Gastrocnemius medialis (tissue), 4 donors: Measurements from ENCODE around the gene FLT1. TPM values are rescaled to one million over a fixed set of nuclear protein-coding genes. Genes with fewer than 3 reads are reported as not detected.

Source experiments
- ATAC-seq, 2 donors: fragments of 150-250 bp; one replicate each; pipeline ENCODE4 v1.9.1; 2016
- DNase-seq, 2 donors: peaks; one replicate each; pipeline ENCODE4 v3.0.0-alpha.2; 2019
- H3K27ac ChIP-seq, 4 donors: fragments of 200-600 bp; sonication (generic); 1 replicate in 1 of 4; 2 replicates in 3 of 4; pipeline ENCODE4 v1.5.1; 2016 to 2018; ENCODE audit warnings: mild to moderate bottlenecking in 2 of 4, moderate library complexity in 1 of 4
- H3K27me3 ChIP-seq, 3 donors: fragments of 200-600 bp; sonication (generic) in 2 of 3; 1 replicate in 1 of 3; 2 replicates in 2 of 3; pipeline versions ENCODE4 v1.5.1 to v1.6.0; 2016 to 2019; ENCODE audit warnings: mild to moderate bottlenecking in 1 of 3, moderate library complexity in 1 of 3
- H3K36me3 ChIP-seq, 2 donors: fragments of 200-600 bp; sonication (generic) in 1 of 2; one replicate each; pipeline ENCODE4 v1.5.1; 2017 to 2018
- H3K4me1 ChIP-seq, 2 donors: fragments of 200-600 bp; sonication (generic) in 1 of 2; one replicate each; pipeline ENCODE4 v1.5.1; 2016 to 2017; ENCODE audit warnings: mild to moderate bottlenecking in 2 of 2
- H3K4me3 ChIP-seq, 4 donors: fragments of 200-600 bp; sonication (generic) in 3 of 4; 1 replicate in 1 of 4; 2 replicates in 3 of 4; pipeline ENCODE4 v1.5.1; 2016 to 2019; ENCODE audit warnings: mild to moderate bottlenecking in 2 of 4
- H3K9me3 ChIP-seq, 3 donors: fragments of 200-600 bp; sonication (generic) in 2 of 3; 1 replicate in 1 of 3; 2 replicates in 2 of 3; pipeline ENCODE4 v1.5.1; 2016 to 2019
- CTCF ChIP-seq, 5 experiments: fragments of 450-650 bp in 3 of 5; fragments of 200-600 bp in 2 of 5; sonication (generic) in 2 of 5; IDR thresholded peaks in 4 of 5; conservative IDR thresholded peaks in 1 of 5; 1 replicate in 4 of 5; 2 replicates in 1 of 5; pipeline ENCODE4 v1.5.1; 2016 to 2019; ENCODE audit warnings: antibody characterized with exemption in 5 of 5, mild to moderate bottlenecking in 3 of 5, moderate library complexity in 3 of 5
- POLR2A ChIP-seq, 2 donors: fragments of 450-650 bp; IDR thresholded peaks; one replicate each; pipeline ENCODE4 v1.6.1; 2017; ENCODE audit warnings: antibody characterized with exemption in 2 of 2, mild to moderate bottlenecking in 2 of 2, moderate library complexity in 2 of 2
- in situ Hi-C, 4 donors: fragments of 200-750 bp; cut with MboI; loops; one replicate each; pipeline versions ENCODE4 v1.15.0 to v1.8.0; 2017; ENCODE audit warnings: low sequenced_read_pairs in 4 of 4
- intact Hi-C: fragments of 100-400 bp; cut with DNase I; formaldehyde crosslinking; loops from one replicate; pipeline ENCODE4 v1.15.1; 2023; ENCODE audit warnings: low total_unique reads
- total RNA-seq, 4 donors: library from RNA; depleted of rRNA; stranded (reverse); fragments of >200 nt; gene quantifications; one replicate each; pipeline versions ENCODE4 v1.1.0 to v1.2.3, GENCODE V29; 2016

Gene FLT1
- total RNA-seq, 4 donors from 2014 or later = 20.7 to 42.9 (median 29.5) TPM

GRCh38 chr13:28533125-28533436 lies 38.2 kb upstream of the FLT1 start:
- no peaks in the 10 kb centered on the region for H3K9me3 ChIP-seq
- TF ChIP-seq CTCF (IDR thresholded peaks at IDR 0.05 in 4 of 5, conservative IDR thresholded peaks at IDR 0.05 in 1 of 5) = no peak
- TF ChIP-seq POLR2A (IDR thresholded peaks at IDR 0.05) = no peak
- H3K4me1 ChIP-seq = peaks cover 0 to 6% of the 10 kb centered on the region in 2 donors
- peak overlapping the region; percentile 29 to 48 (median 44) for H3K4me3 ChIP-seq
- intact Hi-C loops (loop anchor here (2.0 kb wide), 1 partner anchor 108 kb away; no protein-coding TSS in a partner anchor), in situ Hi-C loops (no loop called here)
- no peaks in the 10 kb centered on the region for H3K36me3 ChIP-seq
- DNase-seq (no peak), ATAC-seq (peak; percentile 15 to 33)
- peaks cover 14 to 46% (median 16%) of the 10 kb centered on the region in 3 donors for H3K27me3 ChIP-seq
- peak overlapping the region; percentile 61 to 80 (median 74) for H3K27ac ChIP-seq

DNA sequence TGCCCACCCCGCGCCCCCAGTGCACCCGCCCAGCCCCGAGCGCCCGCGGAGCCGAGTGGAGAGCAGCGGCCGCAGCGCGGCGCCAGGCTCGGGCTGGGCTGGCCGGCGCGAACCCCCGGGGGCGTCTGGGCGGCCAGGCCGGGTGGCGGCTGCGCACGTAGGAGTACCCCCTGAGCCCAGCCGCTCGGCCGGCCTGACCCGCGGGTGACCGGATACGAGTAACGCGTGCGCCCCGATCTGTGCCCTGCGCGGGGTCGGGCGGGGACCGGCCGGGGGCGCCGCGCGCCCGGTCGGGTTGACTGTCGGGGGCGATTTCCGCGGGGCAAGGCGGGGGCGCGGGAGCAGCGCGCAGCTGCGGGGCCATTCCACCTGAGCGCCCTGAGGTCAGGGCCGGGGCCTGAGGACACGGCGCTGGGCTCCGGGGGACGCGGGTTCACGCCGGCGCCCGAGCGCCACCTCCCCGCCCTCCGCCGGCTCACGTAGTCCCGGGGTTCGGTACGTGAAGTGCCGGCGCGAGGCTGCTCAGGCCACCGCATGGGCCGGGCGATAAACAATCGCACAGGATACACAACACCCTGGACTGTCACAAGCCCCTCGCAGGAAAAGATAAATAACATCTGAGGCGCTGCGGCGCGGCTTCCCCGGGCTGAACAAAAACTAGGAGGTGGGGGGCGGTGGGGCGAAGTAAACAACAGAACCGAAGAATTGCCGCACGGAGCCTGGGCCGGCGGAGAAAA lies 37.6 kb upstream of the FLT1 start:
- Histone ChIP-seq H3K36me3 (no peaks in the 10 kb centered on the region), H3K27ac (peak overlapping the region; percentile 61 to 80 (median 74)), H3K27me3 (peaks cover 14 to 48% (median 16%) of the 10 kb centered on the region in 3 donors), H3K4me3 (peak overlapping the region; percentile 38 to 49 (median 47)), H3K4me1 (peaks cover 0 to 6% of the 10 kb centered on the region in 2 donors), H3K9me3 (no peaks in the 10 kb centered on the region)
- ATAC-seq (peak; percentile 40 to 49), DNase-seq (no peak)
- intact Hi-C loops (loop anchor here (2.0 kb wide), 1 partner anchor 108 kb away; no protein-coding TSS in a partner anchor), in situ Hi-C loops (no loop called here)
- no peak for TF ChIP-seq CTCF (IDR thresholded peaks at IDR 0.05 in 4 of 5, conservative IDR thresholded peaks at IDR 0.05 in 1 of 5)
- TF ChIP-seq POLR2A (IDR thresholded peaks at IDR 0.05) = no peak

DNA sequence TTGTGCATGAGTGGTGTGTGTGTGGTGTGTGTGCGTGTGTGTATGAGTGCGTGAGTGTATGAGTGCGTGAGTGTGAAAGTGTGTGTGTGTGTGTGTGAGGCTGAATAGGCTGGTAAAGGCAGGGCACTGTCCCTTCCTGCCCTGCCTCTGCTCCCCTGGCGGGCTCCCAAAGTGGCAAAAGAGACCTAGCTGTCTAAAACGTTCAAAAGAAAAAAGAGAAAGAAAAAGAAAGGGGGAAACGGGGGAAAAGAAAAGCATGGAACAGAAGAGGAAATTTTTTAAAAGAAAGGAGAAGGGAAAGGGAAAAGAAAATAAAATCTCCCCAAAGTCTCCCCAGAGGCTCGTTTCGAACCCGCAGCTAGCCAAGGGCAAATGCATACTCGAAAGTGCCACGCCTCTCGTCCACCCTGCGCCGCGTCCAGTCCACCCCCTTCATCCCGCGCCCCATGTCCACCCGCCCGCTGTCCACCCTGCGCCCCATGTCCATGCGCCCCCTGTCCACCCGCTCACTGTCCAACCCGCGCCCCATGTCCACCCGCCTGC lies 37.0 kb upstream of the FLT1 start:
- no peak for DNase-seq
- peaks cover 14 to 48% (median 16%) of the 10 kb centered on the region in 3 donors for H3K27me3 ChIP-seq

GRCh38 chr13:28531077-28531844 lies 36.3 kb upstream of the FLT1 start:
- TF ChIP-seq CTCF (IDR thresholded peaks at IDR 0.05 in 4 of 5, conservative IDR thresholded peaks at IDR 0.05 in 1 of 5) (no peak), POLR2A (IDR thresholded peaks at IDR 0.05) (no peak)
- Histone ChIP-seq H3K27me3 (peaks cover 14 to 48% (median 16%) of the 10 kb centered on the region in 3 donors), H3K4me3 (peak overlapping the region; percentile 38 to 49 (median 47)), H3K36me3 (no peaks in the 10 kb centered on the region), H3K4me1 (peaks cover 0 to 6% of the 10 kb centered on the region in 2 donors), H3K9me3 (no peaks in the 10 kb centered on the region), H3K27ac (peak overlapping the region; percentile 59 to 80 (median 74))
- in situ Hi-C loops (no loop called here), intact Hi-C loops (no loop called here)
- DNase-seq (no peak), ATAC-seq (peak; percentile 37 to 47)

More for the DNA sequence above, 37.0 kb upstream of the FLT1 start:
- H3K4me3 ChIP-seq = peak overlapping the region; percentile 38 to 49 (median 47)
- in situ Hi-C loops (no loop called here), intact Hi-C loops (loop anchor here (2.0 kb wide), 1 partner anchor 109 kb away; no protein-coding TSS in a partner anchor)
- ATAC-seq = peak in 1 of 2 donors; percentile 3
- TF ChIP-seq CTCF (IDR thresholded peaks at IDR 0.05 in 4 of 5, conservative IDR thresholded peaks at IDR 0.05 in 1 of 5) = no peak
- no peak for TF ChIP-seq POLR2A (IDR thresholded peaks at IDR 0.05)
- H3K36me3 ChIP-seq = no peaks in the 10 kb centered on the region
- H3K4me1 ChIP-seq = peaks cover 0 to 6% of the 10 kb centered on the region in 2 donors
- peak overlapping the region; percentile 59 to 80 (median 74) for H3K27ac ChIP-seq
- no peaks in the 10 kb centered on the region for H3K9me3 ChIP-seq
